GM23248 (cell line): ENCODE measurements around the gene DOK6. TPM values are rescaled to one million over a fixed set of nuclear protein-coding genes. Genes with fewer than 3 reads are reported as not detected.

Source experiments
- DNase-seq: peaks from one replicate; pipeline ENCODE4 v3.0.0-alpha.2; 2015
- H2AFZ ChIP-seq: fragments of 200-600 bp; sonication (generic); 2 replicates; pipeline ENCODE4 v1.6.1; 2016; ENCODE audit warnings: antibody characterized with exemption
- H3F3A ChIP-seq: fragments of 200-600 bp; sonication (generic); 2 replicates; pipeline ENCODE4 v1.6.1; 2016; ENCODE audit warnings: mild to moderate bottlenecking, antibody characterized with exemption, mixed run types; ENCODE audit not compliant: insufficient read depth
- H3K27ac ChIP-seq: fragments of 200-600 bp; sonication (generic); 2 replicates; pipeline ENCODE4 v1.5.1; 2016; ENCODE audit warnings: mild to moderate bottlenecking
- H3K27me3 ChIP-seq: fragments of 200-600 bp; sonication (generic); replicated peaks from 2 replicates; pipeline ENCODE4 v1.6.1; 2016; ENCODE audit warnings: mild to moderate bottlenecking; ENCODE audit not compliant: insufficient read depth
- H3K36me3 ChIP-seq: fragments of 200-600 bp; sonication (generic); 2 replicates; pipeline ENCODE4 v1.6.1; 2016; ENCODE audit warnings: low read depth, mild to moderate bottlenecking
- H3K4me1 ChIP-seq: fragments of 200-600 bp; sonication (generic); 2 replicates; pipeline ENCODE4 v1.6.1; 2016; ENCODE audit warnings: mild to moderate bottlenecking; ENCODE audit not compliant: insufficient read depth
- H3K4me2 ChIP-seq: fragments of 200-600 bp; sonication (generic); one replicate; pipeline ENCODE4 v1.6.1; 2016; ENCODE audit warnings: mild to moderate bottlenecking; ENCODE audit not compliant: unreplicated experiment
- H3K4me3 ChIP-seq: fragments of 200-600 bp; sonication (generic); 2 replicates; pipeline ENCODE4 v1.5.1; 2016; ENCODE audit warnings: mild to moderate bottlenecking
- H3K79me2 ChIP-seq: fragments of 200-600 bp; sonication (generic); 2 replicates; pipeline ENCODE4 v1.6.1; 2016; ENCODE audit warnings: mild to moderate bottlenecking; ENCODE audit not compliant: insufficient read depth
- H3K9ac ChIP-seq: fragments of 200-600 bp; sonication (generic); 2 replicates; pipeline ENCODE4 v1.6.1; 2016; ENCODE audit warnings: mild to moderate bottlenecking
- H3K9me2 ChIP-seq: fragments of 200-600 bp; sonication (generic); 2 replicates; pipeline ENCODE4 v1.6.1; 2016; ENCODE audit warnings: mixed run types, mild to moderate bottlenecking, moderate library complexity; ENCODE audit not compliant: insufficient read depth
- H3K9me3 ChIP-seq: fragments of 200-600 bp; sonication (generic); one replicate; pipeline ENCODE4 v1.6.1; 2017; ENCODE audit warnings: low read depth
- H4K20me1 ChIP-seq: fragments of 200-600 bp; sonication (generic); 2 replicates; pipeline ENCODE4 v1.6.0; 2016; ENCODE audit not compliant: insufficient read depth
- EZH2 ChIP-seq: fragments of 200-600 bp; sonication (generic); IDR thresholded peaks from 2 replicates; pipeline ENCODE4 v1.6.1; 2018; ENCODE audit warnings: antibody characterized with exemption, mild to moderate bottlenecking; ENCODE audit not compliant: insufficient read depth, poor library complexity, severe bottlenecking
- EZH2phosphoT487 ChIP-seq: fragments of 200-600 bp; sonication (generic); IDR thresholded peaks from 2 replicates; pipeline ENCODE4 v1.6.1; 2018; ENCODE audit warnings: antibody characterized with exemption, moderate library complexity, mild to moderate bottlenecking, low read depth; ENCODE audit not compliant: insufficient read depth
- WGBS, 2 experiments: methylation state at CpG; one replicate each; pipeline ENCODE4 v1.1.6; 2015 to 2017; ENCODE audit warnings: low lambda C conversion rate in 2 of 2, low coverage in 1 of 2; ENCODE audit errors: missing lambda C conversion rate in 2 of 2; 5-methylcytosine and 5-hydroxymethylcytosine counted together
- in situ Hi-C: fragments of 300-500 bp; cut with MboI; formaldehyde crosslinking; loops from 2 replicates; pipeline ENCODE4 v1.15.0; 2020
- polyA plus RNA-seq: library from polyadenylated mRNA; unstranded; fragments of >200 nt; fragmentation: Nextera tagmentation; extraction: Ambion mirVana; gene quantifications from 2 replicates; pipeline ENCODE4 v1.2.1, GENCODE V29; 2016
- total RNA-seq: library from RNA; depleted of rRNA; stranded (reverse); fragments of >200 nt; shearing (Covaris generic); gene quantifications from 2 replicates; pipeline ENCODE4 v1.2.3, GENCODE V29; 2014

The DOK6 gene
- total and polyA plus RNA-seq, 2 experiments from 2014 or later = 1.1 to 5.2 TPM

DNA sequence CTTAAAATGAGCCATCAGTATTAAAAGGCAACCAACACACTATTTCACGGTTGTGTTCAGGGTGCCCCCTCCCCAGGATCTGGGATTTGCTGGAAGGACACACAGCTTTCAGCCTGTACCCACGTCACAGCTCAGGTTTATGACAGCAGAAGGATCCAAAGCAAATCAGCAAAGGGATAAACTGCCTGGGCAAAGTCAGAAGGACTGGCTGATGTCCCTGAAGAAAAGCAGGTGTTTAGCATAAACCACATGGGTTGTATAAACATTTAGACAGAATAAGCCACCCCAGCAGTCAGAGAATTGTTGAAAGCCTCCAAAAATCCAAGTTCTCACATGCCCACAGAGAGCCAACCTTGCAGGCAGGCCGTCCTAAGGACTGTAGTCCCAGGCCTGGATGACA, 483.1 kb downstream of the DOK6 start:
- no peaks in the 10 kb centered on the region for H3K79me2 ChIP-seq
- no peak for DNase-seq
- H3K36me3 ChIP-seq = no peaks in the 10 kb centered on the region
- H3K27me3 ChIP-seq = no peaks in the 10 kb centered on the region
- no peak overlapping the region for H3K4me2 ChIP-seq
- H3F3A ChIP-seq = no peaks in the 10 kb centered on the region
- TF ChIP-seq EZH2 (no peak), EZH2phosphoT487 (no peak)
- no peak overlapping the region for H3K27ac ChIP-seq
- no peaks in the 10 kb centered on the region for H4K20me1 ChIP-seq
- no peaks in the 10 kb centered on the region for H3K9me3 ChIP-seq
- no peak overlapping the region for H2AFZ ChIP-seq
- 56 to 57% methylated on average over 3 of the region's 3 CpGs for WGBS, 2 experiments
- in situ Hi-C loops = no loop called here
- no peak overlapping the region for H3K4me3 ChIP-seq
- no peaks in the 10 kb centered on the region for H3K9me2 ChIP-seq
- no peak overlapping the region for H3K9ac ChIP-seq
- peaks cover 7% of the 10 kb centered on the region; the same call in 1 of the 2 replicates for H3K4me1 ChIP-seq

DNA sequence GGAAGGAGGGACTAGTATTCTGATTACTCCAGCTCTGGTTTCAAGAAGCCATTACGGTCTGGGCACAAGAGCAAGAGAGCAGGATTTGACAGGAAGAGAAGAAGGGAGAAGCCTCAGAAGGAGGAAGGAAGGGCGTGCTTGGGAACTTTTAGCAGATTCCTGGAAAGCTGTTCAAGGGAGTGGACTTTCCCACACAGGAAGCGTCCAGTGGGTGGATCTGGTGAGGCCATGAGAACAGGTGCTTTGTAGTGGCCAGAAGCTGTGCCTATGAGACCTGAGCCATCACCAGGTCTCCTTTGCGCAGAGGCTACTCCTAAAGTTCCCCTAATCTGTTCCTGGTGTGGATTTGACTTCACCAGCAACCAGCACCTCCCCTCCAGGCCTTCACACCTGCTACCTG, 484.7 kb downstream of the DOK6 start:
- Histone ChIP-seq H3K27me3 (no peaks in the 10 kb centered on the region), H3K27ac (no peak overlapping the region), H3K4me1 (peaks cover 7% of the 10 kb centered on the region; the same call in 1 of the 2 replicates), H3K9me3 (no peaks in the 10 kb centered on the region), H3K9me2 (no peaks in the 10 kb centered on the region), H4K20me1 (no peaks in the 10 kb centered on the region), H3K79me2 (no peaks in the 10 kb centered on the region), H3K4me3 (no peak overlapping the region), H3K36me3 (no peaks in the 10 kb centered on the region), H3K4me2 (no peak overlapping the region), H3K9ac (no peak overlapping the region), H3F3A (no peaks in the 10 kb centered on the region), H2AFZ (no peak overlapping the region)
- in situ Hi-C loops = no loop called here
- no peak for DNase-seq
- WGBS, 2 experiments = 89 to 94% methylated on average over 4 of the region's 4 CpGs
- TF ChIP-seq EZH2phosphoT487 = no peak
- TF ChIP-seq EZH2 = no peak

DNA sequence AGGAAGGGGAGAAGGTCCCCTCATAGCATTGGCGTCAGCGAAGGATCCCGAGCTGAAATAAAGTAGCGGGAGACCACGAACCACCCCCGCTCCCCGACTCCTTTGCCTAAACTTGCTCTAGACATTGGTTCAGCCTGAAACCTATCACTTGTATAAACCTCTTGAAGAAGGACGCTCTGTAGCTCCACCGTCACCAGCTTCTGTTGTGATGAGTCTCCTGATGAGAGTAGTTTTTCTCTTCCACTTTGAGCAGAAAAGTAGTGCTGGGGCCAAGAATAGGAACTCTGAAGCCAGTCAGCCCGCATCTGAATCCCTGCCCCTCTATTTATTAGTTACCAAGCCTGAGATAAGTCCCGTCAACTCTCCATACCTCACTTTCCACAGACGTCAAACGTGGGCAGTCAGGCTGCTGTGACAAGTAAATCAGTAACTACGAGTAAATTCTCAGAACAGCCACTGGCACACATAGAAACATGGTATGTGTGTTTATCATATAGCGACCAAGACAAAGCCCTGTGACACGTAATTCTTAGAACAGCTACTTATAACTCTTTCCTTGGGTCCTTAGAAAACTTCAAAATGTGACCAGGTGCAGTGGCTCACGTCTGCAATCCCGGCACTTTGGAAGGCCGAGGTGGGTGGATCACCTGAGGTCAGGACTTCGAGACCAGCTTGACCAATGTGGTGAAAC, 485.3 kb downstream of the DOK6 start:
- Histone ChIP-seq H3K4me2 (no peak overlapping the region), H4K20me1 (no peaks in the 10 kb centered on the region), H2AFZ (no peak overlapping the region), H3F3A (no peaks in the 10 kb centered on the region), H3K27ac (no peak overlapping the region), H3K9ac (no peak overlapping the region), H3K9me3 (no peaks in the 10 kb centered on the region), H3K4me3 (no peak overlapping the region), H3K4me1 (peaks cover 7% of the 10 kb centered on the region; the same call in 1 of the 2 replicates), H3K36me3 (no peaks in the 10 kb centered on the region), H3K27me3 (no peaks in the 10 kb centered on the region), H3K79me2 (no peaks in the 10 kb centered on the region), H3K9me2 (no peaks in the 10 kb centered on the region)
- WGBS, 2 experiments = 96 to 97% methylated on average over 20 of the region's 20 CpGs
- no peak for DNase-seq
- in situ Hi-C loops = no loop called here
- TF ChIP-seq EZH2phosphoT487 (no peak), EZH2 (no peak)

DNA sequence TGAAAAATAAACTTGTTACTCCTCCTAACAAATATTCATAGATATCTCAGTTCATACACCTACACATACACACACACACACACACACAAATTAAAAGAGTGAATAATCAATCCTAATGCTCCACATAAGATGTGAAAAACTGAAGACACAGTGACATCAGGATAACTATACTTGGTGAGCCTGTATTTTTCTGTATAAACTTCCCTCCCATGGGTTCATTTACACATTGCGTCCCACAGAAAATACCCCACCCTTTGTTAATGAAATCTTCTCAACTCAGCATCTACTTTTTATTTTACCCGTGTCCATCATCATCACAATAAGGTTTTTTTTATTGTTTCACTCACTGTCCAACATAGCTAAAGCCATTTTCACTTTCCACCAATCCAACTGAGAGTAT, 486.6 kb downstream of the DOK6 start:
- no peak overlapping the region for H3K27ac ChIP-seq
- DNase-seq = no peak

More for the DNA sequence above, 486.6 kb downstream of the DOK6 start:
- TF ChIP-seq EZH2 (no peak), EZH2phosphoT487 (no peak)
- Histone ChIP-seq H3K4me2 (no peak overlapping the region), H3K9ac (no peak overlapping the region), H4K20me1 (no peaks in the 10 kb centered on the region), H3K4me3 (no peak overlapping the region), H3K9me2 (no peaks in the 10 kb centered on the region), H2AFZ (no peak overlapping the region), H3K79me2 (no peaks in the 10 kb centered on the region), H3K4me1 (peaks cover 7% of the 10 kb centered on the region; the same call in 1 of the 2 replicates), H3K9me3 (no peaks in the 10 kb centered on the region), H3F3A (no peaks in the 10 kb centered on the region), H3K36me3 (no peaks in the 10 kb centered on the region), H3K27me3 (no peaks in the 10 kb centered on the region)
- in situ Hi-C loops = no loop called here
- WGBS, 2 experiments = 76 to 82% methylated on average over 2 of the region's 2 CpGs
